Measurements from ENCODE around the gene ARNT2.

Gene ARNT2

GRCh38 chr15:80558631-80559319, 154.6 kb downstream of the ARNT2 start:
- no peak overlapping the region for H3K9ac ChIP-seq (ENCODE audit: low read length)
- no peaks in the 10 kb centered on the region for H3K36me3 ChIP-seq (replicated peaks; ENCODE audit: insufficient read depth, low read length)
- H3K4me3 ChIP-seq (ENCODE audit: low read length), result no peak overlapping the region
- no peak overlapping the region for H3K4me2 ChIP-seq (ENCODE audit: low read depth, low read length)
- no peak overlapping the region for H2AFZ ChIP-seq (ENCODE audit: low read length)
- no peaks in the 10 kb centered on the region for H3K9me2 ChIP-seq (replicated peaks; ENCODE audit: insufficient read depth, low read length)
- no peak for DNase-seq
- H3K27me3 ChIP-seq (replicated peaks; ENCODE audit: insufficient read depth, low read length), result no peaks in the 10 kb centered on the region
- H3K27ac ChIP-seq (ENCODE audit: low read length), result no peak overlapping the region
- H4K20me1 ChIP-seq (ENCODE audit: insufficient read depth, low read length), result no peaks in the 10 kb centered on the region
- no peaks in the 10 kb centered on the region for H3K79me2 ChIP-seq (ENCODE audit: low read length)
- no peaks in the 10 kb centered on the region for H3K9me3 ChIP-seq (replicated peaks; ENCODE audit: insufficient read depth, low read length)
- no peak for TF ChIP-seq CTCF (IDR thresholded peaks at IDR 0.05; ENCODE audit: low read length)
- no peak for TF ChIP-seq EZH2 (optimal IDR thresholded peaks at IDR 0.05; ENCODE audit: low read depth, low read length)
- TF ChIP-seq EZH2phosphoT487 (IDR thresholded peaks at IDR 0.05; ENCODE audit: low read length), result no peak
- no peaks in the 10 kb centered on the region for H3K4me1 ChIP-seq (ENCODE audit: low read length)
- H3F3A ChIP-seq (ENCODE audit: insufficient read depth, low read length), result no peaks in the 10 kb centered on the region

- TF ChIP-seq CTCF (IDR thresholded peaks at IDR 0.05; ENCODE audit: low read length), result no peak
- no peak for TF ChIP-seq EZH2phosphoT487 (IDR thresholded peaks at IDR 0.05; ENCODE audit: low read length)
- TF ChIP-seq EZH2 (optimal IDR thresholded peaks at IDR 0.05; ENCODE audit: low read depth, low read length), result no peak
- Histone ChIP-seq H3K9ac (ENCODE audit: low read length) (no peak overlapping the region), H3K27me3 (replicated peaks; ENCODE audit: insufficient read depth, low read length) (no peaks in the 10 kb centered on the region), H3K36me3 (replicated peaks; ENCODE audit: insufficient read depth, low read length) (no peaks in the 10 kb centered on the region), H4K20me1 (ENCODE audit: insufficient read depth, low read length) (no peaks in the 10 kb centered on the region), H2AFZ (ENCODE audit: low read length) (no peak overlapping the region), H3K27ac (ENCODE audit: low read length) (no peak overlapping the region), H3K4me1 (ENCODE audit: low read length) (no peaks in the 10 kb centered on the region), H3K4me2 (ENCODE audit: low read depth, low read length) (no peak overlapping the region), H3K79me2 (ENCODE audit: low read length) (no peaks in the 10 kb centered on the region), H3K9me3 (replicated peaks; ENCODE audit: insufficient read depth, low read length) (no peaks in the 10 kb centered on the region), H3K9me2 (replicated peaks; ENCODE audit: insufficient read depth, low read length) (no peaks in the 10 kb centered on the region), H3K4me3 (ENCODE audit: low read length) (no peak overlapping the region), H3F3A (ENCODE audit: insufficient read depth, low read length) (no peaks in the 10 kb centered on the region)
- DNase-seq, result no peak
These were observed 155.1 kb downstream of the ARNT2 start for GRCh38 chr15:80559320-80559693.

GRCh38 chr15:80559761-80560160, 155.6 kb downstream of the ARNT2 start:
- H3K27me3 ChIP-seq (replicated peaks; ENCODE audit: insufficient read depth, low read length), result no peaks in the 10 kb centered on the region
- TF ChIP-seq EZH2 (optimal IDR thresholded peaks at IDR 0.05; ENCODE audit: low read depth, low read length) (no peak), CTCF (IDR thresholded peaks at IDR 0.05; ENCODE audit: low read length) (no peak), EZH2phosphoT487 (IDR thresholded peaks at IDR 0.05; ENCODE audit: low read length) (no peak)
- no peak overlapping the region for H2AFZ ChIP-seq (ENCODE audit: low read length)
- H3K4me1 ChIP-seq (ENCODE audit: low read length), result no peaks in the 10 kb centered on the region
- no peaks in the 10 kb centered on the region for H4K20me1 ChIP-seq (ENCODE audit: insufficient read depth, low read length)
- DNase-seq, result no peak
- no peaks in the 10 kb centered on the region for H3K79me2 ChIP-seq (ENCODE audit: low read length)
- no peak overlapping the region for H3K4me2 ChIP-seq (ENCODE audit: low read depth, low read length)
- H3F3A ChIP-seq (ENCODE audit: insufficient read depth, low read length), result no peaks in the 10 kb centered on the region
- H3K27ac ChIP-seq (ENCODE audit: low read length), result no peak overlapping the region
- H3K9me3 ChIP-seq (replicated peaks; ENCODE audit: insufficient read depth, low read length), result no peaks in the 10 kb centered on the region
- H3K4me3 ChIP-seq (ENCODE audit: low read length), result no peak overlapping the region
- H3K36me3 ChIP-seq (replicated peaks; ENCODE audit: insufficient read depth, low read length), result no peaks in the 10 kb centered on the region
- H3K9me2 ChIP-seq (replicated peaks; ENCODE audit: insufficient read depth, low read length), result no peaks in the 10 kb centered on the region
- H3K9ac ChIP-seq (ENCODE audit: low read length), result no peak overlapping the region
